GM13976 (cell line): ENCODE results near the gene NXN.
"Not testable (repeated sequence)": the region's sequence is repeated elsewhere in the genome, so short reads cannot be mapped to it uniquely, and the experiment has no call there.

Source experiments
- DNase-seq: peaks from one replicate; pipeline ENCODE4 v3.0.0; 2012; ENCODE audit warnings: low spot score
- CTCF ChIP-seq: IDR thresholded peaks from 2 replicates; pipeline ENCODE4 v1.5.1; 2012; ENCODE audit warnings: borderline replicate concordance, mild to moderate bottlenecking; ENCODE audit not compliant: insufficient read depth; ENCODE audit errors: extremely low read depth, missing control alignments, control extremely low read depth
- in situ Hi-C: fragments of 300-500 bp; cut with MboI; formaldehyde crosslinking; loops from one replicate; pipeline ENCODE4 v1.12.0; 2022; ENCODE audit warnings: low sequenced_read_pairs, mixed read lengths, inconsistent platforms; ENCODE audit not compliant: unreplicated experiment

The NXN gene

DNA sequence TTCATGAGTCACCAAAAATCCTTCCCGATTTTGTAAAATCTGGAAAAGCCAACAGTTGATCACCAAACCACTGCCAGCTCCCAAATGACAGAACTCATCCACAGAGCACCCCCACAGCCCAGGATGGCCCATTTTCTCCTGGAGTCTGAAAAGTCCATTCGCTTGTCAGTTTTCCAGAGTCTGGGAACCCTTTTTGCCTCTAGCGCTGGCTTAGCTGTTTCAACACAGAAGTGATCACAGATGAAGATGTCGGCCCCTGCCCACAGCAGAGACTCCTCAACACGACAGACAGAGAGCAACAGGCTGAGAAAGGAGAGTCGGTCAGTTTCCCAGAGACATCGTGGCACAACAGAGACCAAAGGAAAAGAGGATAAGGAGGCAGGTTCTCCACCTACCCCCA, 66.4 kb downstream of the NXN start:
- in situ Hi-C loops: no loop called here
- DNase-seq: no peak
- TF ChIP-seq CTCF: no peak

GRCh38 chr17:909642-910323, 69.8 kb downstream of the NXN start:
- in situ Hi-C loops: no loop called here

GRCh38 chr17:907725-908124, 71.9 kb downstream of the NXN start:
- TF ChIP-seq CTCF: no peak
- DNase-seq: no peak
- in situ Hi-C loops: no loop called here

More at GRCh38 chr17:909642-910323, 69.8 kb downstream of the NXN start:
- TF ChIP-seq CTCF: no peak
- no peak for DNase-seq

DNA sequence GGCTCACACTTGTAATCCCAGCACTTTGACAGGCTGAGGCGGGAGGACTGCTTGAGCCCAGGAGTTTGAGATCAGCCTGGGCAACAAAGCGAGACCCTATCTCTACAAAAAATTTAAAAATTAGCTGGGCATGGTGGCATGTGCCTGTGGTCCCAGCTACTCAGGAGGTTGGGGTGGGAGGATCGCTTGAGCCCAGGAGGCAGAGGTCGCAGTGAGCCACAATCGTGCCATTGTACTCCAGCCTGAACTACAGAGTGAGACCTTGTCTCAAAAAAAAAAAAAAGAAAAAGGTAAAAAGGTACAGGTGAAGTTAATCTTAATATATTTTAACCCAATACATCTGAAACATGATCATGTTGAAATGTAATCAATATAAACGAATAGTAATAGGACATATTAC, 73.9 kb downstream of the NXN start:
- in situ Hi-C loops, DNase-seq: not testable (repeated sequence)

GRCh38 chr17:903691-904481, 75.7 kb downstream of the NXN start:
- in situ Hi-C loops: no loop called here
- no peak for TF ChIP-seq CTCF
- no peak for DNase-seq

DNA sequence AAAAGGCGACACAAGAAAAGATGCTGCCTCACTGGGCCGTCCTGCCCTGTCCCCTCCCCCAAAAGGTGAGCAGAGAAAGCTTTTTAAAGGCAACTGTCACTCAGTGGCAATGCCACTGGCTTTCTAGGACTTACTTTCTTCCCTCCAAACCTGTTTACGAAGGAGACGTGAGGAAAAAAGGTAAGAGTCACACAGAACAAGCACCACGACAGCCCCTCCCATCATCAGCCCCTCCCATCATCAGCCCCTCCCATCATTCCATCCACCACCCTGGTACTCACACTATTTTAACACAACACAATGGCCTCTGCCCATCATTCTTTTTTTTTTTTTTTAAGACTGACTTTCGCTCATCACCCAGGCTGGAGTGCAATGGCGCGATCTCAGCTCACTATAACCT, 77.1 kb downstream of the NXN start:
- TF ChIP-seq CTCF: no peak
- DNase-seq: no peak
- in situ Hi-C loops: no loop called here

DNA sequence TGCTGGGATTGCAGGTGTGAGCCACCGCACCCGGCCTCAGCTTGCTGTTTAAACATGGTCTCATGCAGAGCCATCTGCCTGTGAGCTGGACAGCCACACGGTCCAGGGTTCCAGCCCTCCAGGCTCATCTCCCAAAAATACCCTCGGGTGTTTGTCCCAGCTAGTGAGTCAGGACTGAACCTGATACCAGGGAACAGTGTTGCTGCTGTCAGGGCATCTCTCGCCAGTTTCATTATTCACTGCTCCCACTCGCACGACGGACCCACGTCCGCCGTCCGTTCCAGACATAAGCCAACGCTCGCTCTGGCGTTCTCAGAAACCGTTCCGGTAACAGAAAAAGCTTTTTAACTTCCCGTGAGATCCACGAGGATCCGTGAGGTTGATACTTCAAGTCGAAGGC, 77.6 kb downstream of the NXN start:
- DNase-seq: no peak
- in situ Hi-C loops: no loop called here
- TF ChIP-seq CTCF: no peak
